Neural crest cell (in vitro differentiated cells): ENCODE results near the gene SPIRE2. TPM values are rescaled to one million over a fixed set of nuclear protein-coding genes. Genes with fewer than 3 reads are reported as not detected.

Source experiments
- DNase-seq: peaks from one replicate; pipeline ENCODE4 v3.0.0; 2021; ENCODE audit warnings: low read depth, mixed read lengths, low spot score
- H3K27ac Mint-ChIP-seq: one replicate; pipeline ENCODE4 v1.8.0; 2021; ENCODE audit warnings: mild to moderate bottlenecking, mixed read lengths; ENCODE audit not compliant: unreplicated experiment
- H3K27me3 Mint-ChIP-seq: 2 replicates; pipeline ENCODE4 v1.8.0; 2021; ENCODE audit warnings: low read depth, mild to moderate bottlenecking, mixed read lengths
- H3K36me3 Mint-ChIP-seq: 2 replicates; pipeline ENCODE4 v1.8.0; 2021; ENCODE audit warnings: low read depth, mild to moderate bottlenecking, mixed read lengths
- H3K4me1 Mint-ChIP-seq: 2 replicates; pipeline ENCODE4 v1.8.0; 2021; ENCODE audit warnings: mixed read lengths
- H3K4me3 Mint-ChIP-seq: one replicate; pipeline ENCODE4 v1.8.0; 2021; ENCODE audit warnings: mild to moderate bottlenecking, mixed read lengths
- H3K9me3 Mint-ChIP-seq: 2 replicates; pipeline ENCODE4 v1.8.0; 2021; ENCODE audit warnings: mixed read lengths
- total RNA-seq: library from RNA; stranded (reverse); gene quantifications from 2 replicates; pipeline ENCODE4 v1.2.1, GENCODE V29; 2021
- TF ChIP-seq, protein P1 (sequence below): fragments of 200-600 bp; sonication (generic); conservative IDR thresholded peaks from 2 replicates; pipeline ENCODE4 v1.5.0; 2021; ENCODE audit warnings: antibody characterized with exemption, mild to moderate bottlenecking

The SPIRE2 gene
- total RNA-seq, 1 donor from 2014 or later = 18.0 TPM

DNA sequence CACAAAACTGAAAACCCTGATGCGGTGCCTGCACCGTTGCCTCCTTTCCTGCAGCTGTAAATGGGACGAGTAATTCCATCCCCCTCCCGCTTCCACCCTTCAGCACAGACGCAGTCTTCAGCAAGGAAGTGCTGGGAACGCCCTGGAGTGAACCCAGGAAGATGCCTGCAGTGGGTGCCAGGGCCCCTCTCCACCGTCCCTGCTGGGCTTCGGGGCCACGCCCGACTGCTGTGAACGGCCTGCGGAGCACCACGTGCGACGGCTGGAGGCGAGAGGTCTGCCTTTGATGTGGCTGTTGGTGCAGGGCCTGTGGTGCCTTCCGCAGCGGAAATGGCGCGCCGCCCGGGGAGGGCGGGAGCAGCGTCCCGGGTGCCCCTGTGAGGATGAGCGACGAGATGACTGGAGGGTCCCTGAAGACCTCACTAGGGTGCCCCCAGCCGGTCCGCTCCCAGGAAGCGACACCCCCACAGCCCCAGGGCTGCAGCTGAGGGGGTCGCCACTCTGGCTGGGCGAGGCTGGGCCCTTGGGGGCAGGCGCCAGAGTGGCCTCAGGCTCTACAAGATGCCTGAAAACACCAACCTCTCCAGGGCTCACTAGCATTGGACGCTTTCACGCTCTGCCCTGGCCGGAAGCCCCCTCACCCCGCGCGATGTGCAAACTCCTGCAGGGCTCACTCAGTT is 89.6 kb downstream of the SPIRE2 start:
- TF ChIP-seq, protein P1, sequence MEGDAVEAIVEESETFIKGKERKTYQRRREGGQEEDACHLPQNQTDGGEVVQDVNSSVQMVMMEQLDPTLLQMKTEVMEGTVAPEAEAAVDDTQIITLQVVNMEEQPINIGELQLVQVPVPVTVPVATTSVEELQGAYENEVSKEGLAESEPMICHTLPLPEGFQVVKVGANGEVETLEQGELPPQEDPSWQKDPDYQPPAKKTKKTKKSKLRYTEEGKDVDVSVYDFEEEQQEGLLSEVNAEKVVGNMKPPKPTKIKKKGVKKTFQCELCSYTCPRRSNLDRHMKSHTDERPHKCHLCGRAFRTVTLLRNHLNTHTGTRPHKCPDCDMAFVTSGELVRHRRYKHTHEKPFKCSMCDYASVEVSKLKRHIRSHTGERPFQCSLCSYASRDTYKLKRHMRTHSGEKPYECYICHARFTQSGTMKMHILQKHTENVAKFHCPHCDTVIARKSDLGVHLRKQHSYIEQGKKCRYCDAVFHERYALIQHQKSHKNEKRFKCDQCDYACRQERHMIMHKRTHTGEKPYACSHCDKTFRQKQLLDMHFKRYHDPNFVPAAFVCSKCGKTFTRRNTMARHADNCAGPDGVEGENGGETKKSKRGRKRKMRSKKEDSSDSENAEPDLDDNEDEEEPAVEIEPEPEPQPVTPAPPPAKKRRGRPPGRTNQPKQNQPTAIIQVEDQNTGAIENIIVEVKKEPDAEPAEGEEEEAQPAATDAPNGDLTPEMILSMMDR = no peak
- peak overlapping the region; percentile 62 for H3K27ac Mint-ChIP-seq
- no peaks in the 10 kb centered on the region for H3K9me3 Mint-ChIP-seq
- peak; percentile 53 for DNase-seq
- no peaks in the 10 kb centered on the region for H3K36me3 Mint-ChIP-seq
- H3K4me3 Mint-ChIP-seq = peak overlapping the region; percentile 87
- peaks cover 47% of the 10 kb centered on the region for H3K4me1 Mint-ChIP-seq
- peaks cover 2% of the 10 kb centered on the region for H3K27me3 Mint-ChIP-seq

DNA sequence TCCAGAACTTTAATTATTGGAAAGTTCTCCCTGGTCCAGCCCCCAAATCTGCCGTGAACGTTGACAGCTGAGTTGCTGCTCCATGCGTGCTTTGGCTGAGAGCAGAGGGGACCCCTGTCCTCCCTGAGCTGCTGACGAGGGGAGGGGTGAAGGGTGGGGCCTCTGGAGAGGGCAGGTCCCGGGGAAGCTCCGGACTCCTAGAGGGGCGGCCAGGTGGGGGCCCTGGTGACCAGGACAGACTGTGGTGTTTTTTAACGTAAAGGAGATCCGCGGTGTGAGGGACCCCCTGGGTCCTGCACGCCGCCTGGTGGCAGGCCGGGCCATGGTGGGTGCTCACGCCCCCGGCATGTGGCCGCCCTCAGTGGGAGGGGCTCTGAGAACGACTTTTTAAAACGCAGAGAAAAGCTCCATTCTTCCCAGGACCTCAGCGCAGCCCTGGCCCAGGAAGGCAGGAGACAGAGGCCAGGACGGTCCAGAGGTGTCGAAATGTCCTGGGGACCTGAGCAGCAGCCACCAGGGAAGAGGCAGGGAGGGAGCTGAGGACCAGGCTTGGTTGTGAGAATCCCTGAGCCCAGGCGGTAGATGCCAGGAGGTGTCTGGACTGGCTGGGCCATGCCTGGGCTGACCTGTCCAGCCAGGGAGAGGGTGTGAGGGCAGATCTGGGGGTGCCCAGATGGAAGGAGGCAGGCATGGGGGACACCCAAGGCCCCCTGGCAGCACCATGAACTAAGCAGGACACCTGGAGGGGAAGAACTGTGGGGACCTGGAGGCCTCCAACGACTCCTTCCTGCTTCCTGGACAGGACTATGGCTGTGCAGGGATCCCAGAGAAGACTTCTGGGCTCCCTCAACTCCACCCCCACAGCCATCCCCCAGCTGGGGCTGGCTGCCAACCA is 90.4 kb downstream of the SPIRE2 start, which contains the start of gene MC1R:
Gene MC1R, plus strand, starts transcription at position 410 of the 895 bp plus-strand sequence. Its CDS starts 397 bp downstream, at position 807.
- H3K36me3 Mint-ChIP-seq = no peaks in the 10 kb centered on the region
- no peaks in the 10 kb centered on the region for H3K9me3 Mint-ChIP-seq
- peak within 1 kb of the TSS; percentile 62 for H3K27ac Mint-ChIP-seq
- H3K4me3 Mint-ChIP-seq = peak within 1 kb of the TSS; percentile 87
- H3K4me1 Mint-ChIP-seq = peaks cover 47% of the 10 kb centered on the region
- TF ChIP-seq, protein P1 = peak; percentile 68
- peaks cover 2% of the 10 kb centered on the region for H3K27me3 Mint-ChIP-seq
- DNase-seq = peak; percentile 59

DNA sequence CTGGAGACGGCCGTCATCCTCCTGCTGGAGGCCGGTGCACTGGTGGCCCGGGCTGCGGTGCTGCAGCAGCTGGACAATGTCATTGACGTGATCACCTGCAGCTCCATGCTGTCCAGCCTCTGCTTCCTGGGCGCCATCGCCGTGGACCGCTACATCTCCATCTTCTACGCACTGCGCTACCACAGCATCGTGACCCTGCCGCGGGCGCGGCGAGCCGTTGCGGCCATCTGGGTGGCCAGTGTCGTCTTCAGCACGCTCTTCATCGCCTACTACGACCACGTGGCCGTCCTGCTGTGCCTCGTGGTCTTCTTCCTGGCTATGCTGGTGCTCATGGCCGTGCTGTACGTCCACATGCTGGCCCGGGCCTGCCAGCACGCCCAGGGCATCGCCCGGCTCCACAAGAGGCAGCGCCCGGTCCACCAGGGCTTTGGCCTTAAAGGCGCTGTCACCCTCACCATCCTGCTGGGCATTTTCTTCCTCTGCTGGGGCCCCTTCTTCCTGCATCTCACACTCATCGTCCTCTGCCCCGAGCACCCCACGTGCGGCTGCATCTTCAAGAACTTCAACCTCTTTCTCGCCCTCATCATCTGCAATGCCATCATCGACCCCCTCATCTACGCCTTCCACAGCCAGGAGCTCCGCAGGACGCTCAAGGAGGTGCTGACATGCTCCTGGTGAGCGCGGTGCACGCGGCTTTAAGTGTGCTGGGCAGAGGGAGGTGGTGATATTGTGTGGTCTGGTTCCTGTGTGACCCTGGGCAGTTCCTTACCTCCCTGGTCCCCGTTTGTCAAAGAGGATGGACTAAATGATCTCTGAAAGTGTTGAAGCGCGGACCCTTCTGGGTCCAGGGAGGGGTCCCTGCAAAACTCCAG is 91.5 kb downstream of the SPIRE2 start:
- peak overlapping the region; percentile 87 for H3K27ac Mint-ChIP-seq
- H3K4me3 Mint-ChIP-seq = peak overlapping the region; percentile 83
- no peaks in the 10 kb centered on the region for H3K36me3 Mint-ChIP-seq
- H3K27me3 Mint-ChIP-seq = peaks cover 6% of the 10 kb centered on the region
- no peak for DNase-seq
- TF ChIP-seq, protein P1 = no peak
- no peaks in the 10 kb centered on the region for H3K9me3 Mint-ChIP-seq
- H3K4me1 Mint-ChIP-seq = peaks cover 47% of the 10 kb centered on the region

DNA sequence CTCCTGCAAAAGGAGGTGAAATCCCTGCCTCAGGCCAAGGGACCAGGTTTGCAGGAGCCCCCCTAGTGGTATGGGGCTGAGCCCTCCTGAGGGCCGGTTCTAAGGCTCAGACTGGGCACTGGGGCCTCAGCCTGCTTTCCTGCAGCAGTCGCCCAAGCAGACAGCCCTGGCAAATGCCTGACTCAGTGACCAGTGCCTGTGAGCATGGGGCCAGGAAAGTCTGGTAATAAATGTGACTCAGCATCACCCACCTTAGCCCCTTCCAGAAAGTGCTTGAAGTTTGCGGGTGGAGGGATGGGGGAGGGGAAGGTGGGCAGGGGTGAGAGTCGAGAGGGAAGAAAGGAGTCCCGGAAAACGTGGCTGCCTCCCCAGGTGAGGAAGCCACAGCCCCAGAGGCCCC is 92.4 kb downstream of the SPIRE2 start:
- peaks cover 11% of the 10 kb centered on the region for H3K27me3 Mint-ChIP-seq
- peaks cover 44% of the 10 kb centered on the region for H3K4me1 Mint-ChIP-seq
- peak overlapping the region; percentile 83 for H3K4me3 Mint-ChIP-seq
- no peak overlapping the region for H3K27ac Mint-ChIP-seq
- TF ChIP-seq, protein P1 = no peak
- DNase-seq = no peak
- no peaks in the 10 kb centered on the region for H3K9me3 Mint-ChIP-seq
- no peaks in the 10 kb centered on the region for H3K36me3 Mint-ChIP-seq

Other genes with a start within 250 kb of the SPIRE2 start
- gene DPEP1, start 214.8 kb upstream of the SPIRE2 start, total RNA-seq = 0.21 and 0.41 TPM in 2 replicates
- gene CHMP1A, start 170.8 kb upstream of the SPIRE2 start, total RNA-seq = 93.9 and 102 TPM in 2 replicates
- gene SPATA33, start 170.6 kb upstream of the SPIRE2 start, total RNA-seq = 41.7 and 42.6 TPM in 2 replicates
- 127 and 131 TPM in 2 replicates for gene CDK10, start 141.8 kb upstream of the SPIRE2 start, total RNA-seq
- gene SPATA2L, start 126.8 kb upstream of the SPIRE2 start, total RNA-seq = 8.6 and 10.6 TPM in 2 replicates
- 18.0 and 20.2 TPM in 2 replicates for gene VPS9D1, start 107.6 kb upstream of the SPIRE2 start, total RNA-seq
- gene ZNF276, start 106.9 kb upstream of the SPIRE2 start, total RNA-seq = 31.6 and 32.9 TPM in 2 replicates
- 118 and 129 TPM in 2 replicates for gene FANCA, start 11.8 kb upstream of the SPIRE2 start, total RNA-seq
- 198 and 209 TPM in 2 replicates for gene TCF25, start 45.1 kb downstream of the SPIRE2 start, total RNA-seq
- gene MC1R, start 90.4 kb downstream of the SPIRE2 start, total RNA-seq = 7.7 and 8.3 TPM in 2 replicates
- gene TUBB3, start 94.9 kb downstream of the SPIRE2 start, total RNA-seq = 518 and 541 TPM in 2 replicates
- 67.6 and 70.1 TPM in 2 replicates for gene DEF8, start 120.3 kb downstream of the SPIRE2 start, total RNA-seq
- 4.9 and 5.6 TPM in 2 replicates for gene DBNDD1, start 191.0 kb downstream of the SPIRE2 start, total RNA-seq
- not detected in 2 replicates for gene PRDM7, start 248.9 kb downstream of the SPIRE2 start, total RNA-seq